MG63 (cell line): ENCODE results near the gene TBCEL. TPM values are rescaled to one million over a fixed set of nuclear protein-coding genes. Genes with fewer than 3 reads are reported as not detected.
A peak's percentile ranks its signal among the peaks of the same experiment; 100 is the strongest.

ENCODE experiments used
- DNase-seq: peaks from one replicate; pipeline ENCODE4 v3.0.0-alpha.2; 2020
- H3K27me3 ChIP-seq: fragments of 250-450 bp; sonication (Bioruptor Pico); 2 replicates; pipeline ENCODE4 v1.5.1; 2020; ENCODE audit warnings: mild to moderate bottlenecking, moderate library complexity
- H3K36me3 ChIP-seq: fragments of 250-450 bp; sonication (Bioruptor Pico); 2 replicates; pipeline ENCODE4 v1.5.1; 2020; ENCODE audit warnings: mild to moderate bottlenecking, moderate library complexity
- H3K4me3 ChIP-seq: fragments of 250-450 bp; sonication (Bioruptor Pico); 2 replicates; pipeline ENCODE4 v1.5.1; 2020; ENCODE audit warnings: mild to moderate bottlenecking, moderate library complexity
- H3K9me3 ChIP-seq: fragments of 250-450 bp; sonication (Bioruptor Pico); 2 replicates; pipeline ENCODE4 v1.5.1; 2020; ENCODE audit warnings: mild to moderate bottlenecking, moderate library complexity
- total RNA-seq: library from RNA; depleted of rRNA; stranded (reverse); fragments of >200 nt; shearing (Covaris generic); gene quantifications from 2 replicates; pipeline ENCODE4 v1.2.3, GENCODE V29; 2014; ENCODE audit warnings: low replicate concordance; rRNA removed

The TBCEL gene, protein sequence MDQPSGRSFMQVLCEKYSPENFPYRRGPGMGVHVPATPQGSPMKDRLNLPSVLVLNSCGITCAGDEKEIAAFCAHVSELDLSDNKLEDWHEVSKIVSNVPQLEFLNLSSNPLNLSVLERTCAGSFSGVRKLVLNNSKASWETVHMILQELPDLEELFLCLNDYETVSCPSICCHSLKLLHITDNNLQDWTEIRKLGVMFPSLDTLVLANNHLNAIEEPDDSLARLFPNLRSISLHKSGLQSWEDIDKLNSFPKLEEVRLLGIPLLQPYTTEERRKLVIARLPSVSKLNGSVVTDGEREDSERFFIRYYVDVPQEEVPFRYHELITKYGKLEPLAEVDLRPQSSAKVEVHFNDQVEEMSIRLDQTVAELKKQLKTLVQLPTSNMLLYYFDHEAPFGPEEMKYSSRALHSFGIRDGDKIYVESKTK
- total RNA-seq, result 8.6 and 23.0 TPM in 2 replicates

- peak; percentile 89 for DNase-seq
- Histone ChIP-seq H3K36me3 (no peaks in the 10 kb centered on the region), H3K9me3 (no peaks in the 10 kb centered on the region), H3K4me3 (peak within 1 kb of the TSS; percentile 74), H3K27me3 (peaks cover 4% of the 10 kb centered on the region; the same call in 1 of the 2 replicates)
These were observed at the start of gene TBCEL for GRCh38 chr11:121023848-121024751. TBCEL (plus strand) TSS chr11:121024102; CDS start chr11:121045691, 21,589 bp downstream.

- DNase-seq, result no peak
- Histone ChIP-seq H3K9me3 (no peaks in the 10 kb centered on the region), H3K27me3 (peaks cover 2% of the 10 kb centered on the region), H3K36me3 (no peaks in the 10 kb centered on the region), H3K4me3 (no peak overlapping the region)
These were observed 49.4 kb upstream of the TBCEL start for GRCh38 chr11:120974466-120974865.

DNA sequence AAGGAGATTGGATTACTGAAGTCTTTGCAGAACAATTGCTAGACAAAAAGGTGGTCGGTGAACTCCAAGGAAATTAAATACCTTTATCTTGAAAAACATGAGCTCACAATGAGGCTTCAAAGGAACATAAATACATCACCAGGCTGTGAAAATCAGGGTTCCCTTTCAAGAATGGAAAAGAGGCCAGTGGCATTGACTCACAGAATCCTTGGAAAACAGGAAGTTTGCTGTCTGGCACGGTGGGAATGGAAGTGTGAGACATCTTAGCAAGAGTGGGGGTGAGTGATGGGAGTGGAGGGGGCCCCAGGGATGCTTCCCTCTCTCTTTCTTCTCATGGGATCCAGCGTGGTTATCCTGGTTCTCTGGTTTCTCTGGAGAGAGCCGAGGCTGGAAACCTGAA is 48.9 kb upstream of the TBCEL start:
- peaks cover 3% of the 10 kb centered on the region for H3K27me3 ChIP-seq
- no peaks in the 10 kb centered on the region for H3K36me3 ChIP-seq
- DNase-seq, result peak; percentile 12
- H3K4me3 ChIP-seq, result no peak overlapping the region
- H3K9me3 ChIP-seq, result no peaks in the 10 kb centered on the region

DNA sequence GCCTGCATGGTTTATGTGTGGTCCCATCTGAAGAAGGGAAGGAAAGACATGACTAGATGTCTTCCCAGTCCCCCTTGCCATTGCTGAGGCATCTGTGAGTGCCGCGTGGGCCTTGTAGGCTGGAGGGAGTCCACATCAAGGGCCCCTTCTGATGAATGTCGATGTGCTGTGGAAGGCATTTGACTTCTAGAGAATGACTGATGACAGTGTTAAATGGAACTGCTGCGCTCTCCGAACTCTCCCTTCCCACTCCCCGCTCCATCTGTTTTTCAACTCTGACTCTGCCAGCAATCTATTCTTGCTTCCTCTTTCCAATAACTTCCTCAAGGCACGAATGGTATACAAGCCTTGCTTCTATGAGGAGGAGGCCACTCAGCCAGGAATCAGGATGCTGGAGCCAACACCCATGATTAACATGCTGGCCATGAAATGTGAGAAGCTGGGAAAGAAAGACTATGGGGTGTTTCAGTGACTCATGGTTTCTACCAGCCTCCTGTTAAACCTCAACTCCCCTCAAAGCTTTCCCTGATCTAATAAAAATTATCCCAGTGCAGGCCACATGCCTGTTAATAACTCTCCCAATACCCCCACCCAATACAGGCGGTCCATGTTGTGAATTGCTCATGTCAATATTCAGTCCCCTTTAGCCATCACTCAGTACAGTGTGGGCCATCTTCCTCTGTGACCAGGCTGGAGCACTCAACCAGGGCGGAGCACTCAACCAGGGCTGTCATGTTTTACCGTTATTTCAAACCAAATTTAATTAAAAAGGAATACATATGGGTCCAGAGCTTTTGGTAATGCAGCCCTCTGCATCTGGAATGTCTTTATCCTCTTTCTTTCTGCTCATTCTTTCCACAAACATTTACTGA is 46.4 kb upstream of the TBCEL start:
- H3K36me3 ChIP-seq, result no peaks in the 10 kb centered on the region
- H3K4me3 ChIP-seq, result no peak overlapping the region
- H3K9me3 ChIP-seq, result no peaks in the 10 kb centered on the region
- peaks cover 3% of the 10 kb centered on the region; the same call in 1 of the 2 replicates for H3K27me3 ChIP-seq
- DNase-seq, result peak; percentile 68

- Histone ChIP-seq H3K27me3 (peaks cover 3% of the 10 kb centered on the region; the same call in 1 of the 2 replicates), H3K36me3 (no peaks in the 10 kb centered on the region), H3K4me3 (no peak overlapping the region), H3K9me3 (no peaks in the 10 kb centered on the region)
- no peak for DNase-seq
These were observed 45.2 kb upstream of the TBCEL start for GRCh38 chr11:120978701-120979100.

DNA sequence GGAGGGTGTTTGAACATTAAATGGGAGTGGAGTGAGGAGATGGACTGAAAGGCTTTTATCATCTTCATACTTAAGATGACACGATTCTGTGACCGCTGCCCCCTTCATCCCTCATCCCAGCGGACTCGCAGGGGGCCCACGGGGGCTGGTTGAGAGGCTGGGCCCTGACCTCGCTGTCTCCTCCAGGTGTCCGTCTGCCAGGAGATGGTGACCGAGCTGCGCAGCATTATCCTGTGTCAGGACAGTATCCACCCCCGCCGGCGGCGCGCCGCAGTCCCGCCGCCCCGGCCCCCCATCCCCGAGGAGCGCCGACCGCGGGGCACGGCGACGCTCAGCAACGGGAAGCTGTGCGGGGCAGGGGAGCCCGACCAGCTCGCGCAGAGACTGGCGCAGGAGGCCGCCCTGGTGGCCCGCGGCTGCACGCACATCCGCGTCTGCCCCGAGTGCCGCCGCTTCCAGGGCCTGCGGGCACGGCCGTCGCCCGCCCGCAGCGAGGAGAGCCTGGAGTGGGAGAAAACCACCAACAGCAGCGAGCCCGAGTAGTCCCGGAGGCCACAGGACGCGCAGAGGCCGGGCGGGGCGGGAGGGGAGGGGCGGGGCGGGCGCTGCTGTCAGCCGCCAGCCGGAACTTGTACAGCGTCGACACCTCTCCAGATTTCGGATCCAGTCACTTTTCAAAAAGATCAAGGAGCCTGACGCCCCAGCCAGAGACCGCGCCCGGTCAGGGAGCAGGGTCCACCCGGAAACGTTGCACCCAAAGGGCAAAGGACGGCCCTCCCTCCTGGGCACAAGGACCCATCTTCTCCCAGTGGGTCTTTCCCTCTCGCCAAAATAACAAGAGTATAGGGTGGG is 38.0 kb upstream of the TBCEL start:
- peak; percentile 56 for DNase-seq
- H3K36me3 ChIP-seq, result no peaks in the 10 kb centered on the region

GRCh38 chr11:120988603-120989002 is 35.3 kb upstream of the TBCEL start:
- no peaks in the 10 kb centered on the region for H3K9me3 ChIP-seq
- peaks cover 3% of the 10 kb centered on the region; the same call in 1 of the 2 replicates for H3K27me3 ChIP-seq
- DNase-seq, result no peak
- no peak overlapping the region for H3K4me3 ChIP-seq
- H3K36me3 ChIP-seq, result no peaks in the 10 kb centered on the region

More for the DNA sequence above, 38.0 kb upstream of the TBCEL start:
- Histone ChIP-seq H3K27me3 (no peaks in the 10 kb centered on the region), H3K4me3 (peak overlapping the region; percentile 28), H3K9me3 (no peaks in the 10 kb centered on the region)

DNA sequence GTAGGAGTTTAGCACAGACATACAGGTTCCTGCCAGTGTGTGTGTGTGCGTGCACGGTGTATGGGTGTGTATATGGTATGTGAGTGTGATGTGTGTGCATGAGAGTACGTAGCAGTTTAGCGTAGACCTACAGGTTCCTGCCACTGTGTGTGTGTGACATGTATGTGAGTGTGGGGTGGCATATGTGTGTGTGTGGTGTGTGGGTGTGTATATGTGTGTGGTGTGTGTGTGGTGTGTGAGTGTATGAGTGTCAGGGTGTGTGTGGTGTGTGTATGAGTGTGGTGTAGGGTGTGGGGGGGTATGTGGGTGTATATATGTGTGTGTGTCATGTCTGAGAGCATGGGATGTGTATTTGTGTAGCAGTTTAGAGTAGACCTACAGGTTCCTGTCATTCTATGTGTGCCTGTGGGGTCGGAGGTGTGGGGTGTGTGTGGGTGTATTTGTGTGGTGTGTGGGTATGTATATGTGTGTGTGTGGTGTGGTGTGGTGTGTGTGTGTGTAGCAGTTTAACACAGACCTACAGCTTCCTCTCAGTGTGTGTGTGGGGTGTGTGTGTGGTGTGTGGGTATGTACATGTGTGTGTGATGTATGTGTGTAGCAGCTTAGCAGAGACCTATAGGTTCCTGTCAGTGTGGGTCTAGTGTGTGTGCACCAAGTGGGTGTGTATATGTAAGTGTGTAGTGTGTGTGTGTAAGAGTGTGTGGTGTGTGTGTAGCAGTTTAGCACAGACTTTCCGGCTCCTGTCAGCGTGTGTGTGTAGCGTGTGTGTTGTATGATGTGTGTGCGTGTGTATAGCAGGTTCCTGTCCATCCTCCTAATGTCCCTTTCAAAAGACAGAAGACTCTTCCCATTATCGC is 31.8 kb upstream of the TBCEL start:
- Histone ChIP-seq H3K36me3 (no peaks in the 10 kb centered on the region), H3K9me3 (no peaks in the 10 kb centered on the region), H3K27me3 (peaks cover 7% of the 10 kb centered on the region), H3K4me3 (no peak overlapping the region)
- no peak for DNase-seq

DNA sequence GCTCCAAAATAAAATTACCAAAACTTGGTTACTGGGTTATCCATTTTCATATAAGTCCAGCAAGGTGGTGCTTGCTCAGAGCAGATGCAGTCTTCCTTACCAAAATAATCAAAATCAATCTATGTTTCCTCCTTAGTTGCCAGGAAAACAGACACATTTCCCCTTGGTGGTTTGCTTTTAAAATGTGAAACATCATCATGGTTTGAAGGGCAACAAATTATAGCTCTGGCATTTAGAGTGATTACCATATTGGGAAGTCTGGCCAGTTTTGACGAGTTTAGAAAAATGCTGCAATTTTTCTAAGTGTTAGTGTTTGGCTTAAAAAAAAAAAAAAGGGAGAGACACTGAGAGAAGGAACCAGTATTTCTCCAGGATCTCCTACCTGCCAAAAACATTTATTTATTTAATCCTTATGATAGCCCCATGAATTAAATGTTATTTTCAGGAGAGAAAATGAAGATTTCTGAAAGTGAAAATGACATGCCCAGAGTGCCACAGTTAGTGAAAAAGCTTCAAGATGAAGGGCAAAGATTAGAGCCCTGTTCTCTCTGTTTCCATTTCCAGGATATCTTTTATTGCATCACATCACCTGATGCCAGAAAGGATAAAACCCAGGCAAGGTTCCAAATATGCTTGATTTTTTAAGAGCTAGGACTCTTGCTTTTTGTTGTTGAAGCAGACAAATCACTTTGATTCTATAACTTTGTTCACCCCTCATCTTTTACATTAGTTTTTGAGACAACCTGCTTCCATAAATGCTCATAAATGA is 29.6 kb upstream of the TBCEL start:
- Histone ChIP-seq H3K27me3 (peaks cover 10% of the 10 kb centered on the region), H3K36me3 (no peaks in the 10 kb centered on the region), H3K9me3 (no peaks in the 10 kb centered on the region), H3K4me3 (no peak overlapping the region)
- DNase-seq, result no peak

- peaks cover 10% of the 10 kb centered on the region for H3K27me3 ChIP-seq
- H3K36me3 ChIP-seq, result no peaks in the 10 kb centered on the region
- no peaks in the 10 kb centered on the region for H3K9me3 ChIP-seq
- no peak for DNase-seq
- H3K4me3 ChIP-seq, result no peak overlapping the region
These were observed 28.7 kb upstream of the TBCEL start for GRCh38 chr11:120995184-120995583.

DNA sequence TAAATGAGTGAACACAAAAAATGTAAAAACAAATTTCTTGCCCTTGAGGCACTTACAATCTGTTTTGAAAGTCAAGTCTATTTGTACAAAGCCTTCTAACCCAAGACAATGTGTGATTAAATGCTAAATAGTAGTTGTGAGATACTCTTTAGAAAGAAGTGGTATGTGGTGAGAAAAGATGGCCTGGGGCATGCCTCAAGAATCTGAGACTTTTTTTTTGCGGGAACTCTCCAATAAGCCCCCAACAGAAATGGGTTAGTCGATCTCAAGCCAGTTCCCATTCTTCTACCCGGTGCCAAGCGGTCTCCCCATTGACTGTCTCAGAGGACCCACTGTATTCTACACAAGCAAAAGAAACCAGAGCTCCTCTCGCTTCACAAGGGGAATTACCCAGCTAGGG is 26.9 kb upstream of the TBCEL start:
- Histone ChIP-seq H3K4me3 (no peak overlapping the region), H3K27me3 (peaks cover 12% of the 10 kb centered on the region; the same call in 1 of the 2 replicates), H3K36me3 (no peaks in the 10 kb centered on the region), H3K9me3 (no peaks in the 10 kb centered on the region)
- no peak for DNase-seq

- no peak for DNase-seq
These were observed 25.3 kb upstream of the TBCEL start for GRCh38 chr11:120998581-120998980.

GRCh38 chr11:121004206-121004840 is 19.6 kb upstream of the TBCEL start:
- Histone ChIP-seq H3K27me3 (peaks cover 8% of the 10 kb centered on the region), H3K4me3 (no peak overlapping the region), H3K9me3 (no peaks in the 10 kb centered on the region), H3K36me3 (no peaks in the 10 kb centered on the region)
- no peak for DNase-seq

More at GRCh38 chr11:120998581-120998980, 25.3 kb upstream of the TBCEL start:
- H3K4me3 ChIP-seq, result no peak overlapping the region
- no peaks in the 10 kb centered on the region for H3K36me3 ChIP-seq
- H3K9me3 ChIP-seq, result no peaks in the 10 kb centered on the region
- H3K27me3 ChIP-seq, result peaks cover 12% of the 10 kb centered on the region; the same call in 1 of the 2 replicates

DNA sequence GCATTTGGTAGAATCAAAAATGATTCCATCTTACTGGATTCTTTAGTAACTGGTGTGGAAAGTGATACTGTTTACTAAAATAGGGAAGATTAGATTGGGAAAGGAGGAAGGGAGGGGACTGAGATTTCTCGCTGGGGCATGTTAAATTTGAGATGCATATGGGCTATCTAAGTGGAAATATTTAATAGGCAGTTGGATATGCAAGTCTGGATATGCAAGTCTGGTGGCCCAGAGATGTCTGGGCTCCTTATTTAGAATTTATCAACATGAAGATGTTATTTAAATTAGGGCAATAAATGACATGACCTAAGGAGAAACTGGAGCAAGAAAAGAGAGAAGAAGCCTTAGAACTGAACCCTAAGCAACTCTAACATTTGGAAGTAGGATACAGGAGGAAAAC is 17.0 kb upstream of the TBCEL start:
- Histone ChIP-seq H3K9me3 (no peaks in the 10 kb centered on the region), H3K27me3 (peaks cover 8% of the 10 kb centered on the region), H3K36me3 (no peaks in the 10 kb centered on the region), H3K4me3 (no peak overlapping the region)
- DNase-seq, result no peak
